ENCODE measurements around the gene SLC16A9. TPM values are rescaled to one million over a fixed set of nuclear protein-coding genes. Genes with fewer than 3 reads are reported as not detected.

Gene SLC16A9
- total and polyA plus RNA-seq, 2 donors (not counting 3 experiments of a cell fraction or from before 2014, with no cell fraction given) = 0.35 TPM; not detected in 1

GRCh38 chr10:59736749-59737148 is 27.1 kb upstream of the SLC16A9 start:
- DNase-seq (ENCODE audit: low read depth, low spot score) (no peak), FAIRE-seq (no peak)
- ChIA-PET CTCF (no interaction called here), POLR2A (no interaction called here)
- no peaks in the 10 kb centered on the region for H4K20me1 ChIP-seq (replicated peaks; ENCODE audit: control insufficient read depth, extremely low read depth, insufficient read depth, low read length)
- no peaks in the 10 kb centered on the region for H3K36me3 ChIP-seq (ENCODE audit: control insufficient read depth in 2 of 2, extremely low read depth in 1 of 2, insufficient read depth in 2 of 2, low read length in 2 of 2)
- H3K27ac ChIP-seq (ENCODE audit: insufficient read depth, low read depth, low read length) = no peak overlapping the region
- no peak overlapping the region for H2AFZ ChIP-seq (ENCODE audit: low read depth, low read length)
- intact Hi-C loops (cut with micrococcal nuclease) (no loop called here), dilution Hi-C loops (cut with MboI; ENCODE audit: extremely low pct_ligation_motif_present, low sequenced_read_pairs) (no loop called here)
- H3K4me1 ChIP-seq (ENCODE audit: control insufficient read depth, extremely low read depth, insufficient read depth, low read length) = no peaks in the 10 kb centered on the region
- no TSS peak for BruUV-seq (replicated peaks)
- H3K79me2 ChIP-seq (ENCODE audit: control insufficient read depth, insufficient read depth, low read length) = no peaks in the 10 kb centered on the region
- no peak overlapping the region for H3K4me3 ChIP-seq (replicated peaks in 1 of 3; ENCODE audit: insufficient read depth in 1 of 3, low read depth in 1 of 3, low read length in 3 of 3)
- no peak for TF ChIP-seq CTCF (IDR thresholded peaks at IDR 0.05; ENCODE audit: extremely low read depth in 1 of 2, insufficient read depth in 1 of 2, low read depth in 1 of 2, low read length in 2 of 2)
- TF ChIP-seq FOS (IDR thresholded peaks at IDR 0.05; ENCODE audit: borderline replicate concordance, insufficient read depth, low read length) = no peak
- no peak for TF ChIP-seq MAX (IDR thresholded peaks at IDR 0.05; ENCODE audit: insufficient read depth, insufficient read length)
- TF ChIP-seq MYC (IDR thresholded peaks at IDR 0.05; ENCODE audit: low read depth, low read length) = no peak
- no peak for TF ChIP-seq EZH2 (IDR thresholded peaks at IDR 0.05; ENCODE audit: borderline replicate concordance, low read depth, low read length, severe bottlenecking)
- TF ChIP-seq JUN (IDR thresholded peaks at IDR 0.05; ENCODE audit: borderline replicate concordance, insufficient read depth, insufficient read length, low read depth) = no peak
- no peak for TF ChIP-seq POLR2AphosphoS5 (IDR thresholded peaks at IDR 0.05; ENCODE audit: insufficient read depth, low read depth, low read length)
- TF ChIP-seq POLR2A (IDR thresholded peaks at IDR 0.05; ENCODE audit: low read depth, low read length) = no peak
- TF ChIP-seq GATA2 (IDR thresholded peaks at IDR 0.05; ENCODE audit: insufficient read depth, insufficient read length, low read depth, low read length) = no peak
- no peak overlapping the region for H3K9ac ChIP-seq (replicated peaks; ENCODE audit: extremely low read depth, insufficient read depth, low read length)
- H3K9me1 ChIP-seq (replicated peaks; ENCODE audit: control insufficient read depth, extremely low read depth, insufficient read depth, low read length) = no peaks in the 10 kb centered on the region
- H3K4me2 ChIP-seq (ENCODE audit: insufficient read depth, low read length) = no peak overlapping the region
- H3K27me3 ChIP-seq (ENCODE audit: control insufficient read depth in 2 of 2, insufficient read depth in 2 of 2, low read length in 2 of 2) = no peaks in the 10 kb centered on the region
- no peaks in the 10 kb centered on the region for H3K9me3 ChIP-seq (replicated peaks; ENCODE audit: control insufficient read depth, insufficient read depth, low read length)

Data from endothelial cell of umbilical vein (primary cell).